ENCODE data around the gene SH3YL1. TPM values are rescaled to one million over a fixed set of nuclear protein-coding genes. Genes with fewer than 3 reads are reported as not detected.

The SH3YL1 gene
- total and polyA plus RNA-seq, 4 donors, result 35.1 to 121 (median 54.3) TPM

DNA sequence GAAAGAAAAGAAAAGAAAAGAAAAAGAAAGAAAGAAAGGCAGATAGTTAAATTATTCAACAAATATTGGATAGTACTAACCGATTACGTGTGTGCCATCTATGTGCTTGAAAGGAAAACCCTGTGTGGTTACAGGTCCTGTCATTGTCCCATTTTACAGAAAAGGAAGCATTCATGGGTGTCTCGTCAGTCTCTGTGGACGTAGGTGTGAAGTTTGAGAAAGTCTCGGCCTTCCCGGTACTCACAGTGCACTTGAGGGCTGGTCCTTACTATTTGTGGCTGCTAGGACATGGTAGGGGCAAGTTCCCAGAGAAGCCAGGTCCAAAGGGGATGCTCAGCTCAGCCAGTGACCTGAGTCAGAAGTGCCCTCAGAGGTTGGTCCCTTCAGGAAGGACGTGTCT lies 19.3 kb downstream of the SH3YL1 start:
- no peak overlapping the region for H3K9ac ChIP-seq (ENCODE audit: insufficient read depth in 1 of 2, low read length in 2 of 2)
- TF ChIP-seq, protein P1, sequence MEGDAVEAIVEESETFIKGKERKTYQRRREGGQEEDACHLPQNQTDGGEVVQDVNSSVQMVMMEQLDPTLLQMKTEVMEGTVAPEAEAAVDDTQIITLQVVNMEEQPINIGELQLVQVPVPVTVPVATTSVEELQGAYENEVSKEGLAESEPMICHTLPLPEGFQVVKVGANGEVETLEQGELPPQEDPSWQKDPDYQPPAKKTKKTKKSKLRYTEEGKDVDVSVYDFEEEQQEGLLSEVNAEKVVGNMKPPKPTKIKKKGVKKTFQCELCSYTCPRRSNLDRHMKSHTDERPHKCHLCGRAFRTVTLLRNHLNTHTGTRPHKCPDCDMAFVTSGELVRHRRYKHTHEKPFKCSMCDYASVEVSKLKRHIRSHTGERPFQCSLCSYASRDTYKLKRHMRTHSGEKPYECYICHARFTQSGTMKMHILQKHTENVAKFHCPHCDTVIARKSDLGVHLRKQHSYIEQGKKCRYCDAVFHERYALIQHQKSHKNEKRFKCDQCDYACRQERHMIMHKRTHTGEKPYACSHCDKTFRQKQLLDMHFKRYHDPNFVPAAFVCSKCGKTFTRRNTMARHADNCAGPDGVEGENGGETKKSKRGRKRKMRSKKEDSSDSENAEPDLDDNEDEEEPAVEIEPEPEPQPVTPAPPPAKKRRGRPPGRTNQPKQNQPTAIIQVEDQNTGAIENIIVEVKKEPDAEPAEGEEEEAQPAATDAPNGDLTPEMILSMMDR (IDR thresholded peaks at IDR 0.05; ENCODE audit: control extremely low read depth, extremely low read depth), result no peak
- no peak overlapping the region for H3K4me3 ChIP-seq
- no peaks in the 10 kb centered on the region for H3K27me3 ChIP-seq (ENCODE audit: control insufficient read depth in 3 of 3, insufficient read depth in 3 of 3, low read length in 2 of 3)
- no peaks in the 10 kb centered on the region for H3K4me1 ChIP-seq (ENCODE audit: control insufficient read depth in 5 of 5, insufficient read depth in 5 of 5, low read length in 5 of 5)
- DNase-seq (no peak), ATAC-seq (ENCODE audit: insufficient read depth, low FRiP score) (no peak)
- peaks cover 15 to 34% (median 24%) of the 10 kb centered on the region in 4 donors for H3K36me3 ChIP-seq (ENCODE audit: control insufficient read depth in 4 of 4, insufficient read depth in 4 of 4, low read length in 4 of 4)
- H3K9me3 ChIP-seq (ENCODE audit: control insufficient read depth in 4 of 4, insufficient read depth in 3 of 4, low read length in 3 of 4), result peaks cover 0 to 2% (median 0%) of the 10 kb centered on the region in 4 donors
- 95 to 97% methylated on average over 7 of the region's 7 CpGs for WGBS, 2 donors
- H3K27ac ChIP-seq (ENCODE audit: low read depth in 1 of 2, low read length in 1 of 2), result no peak overlapping the region

DNA sequence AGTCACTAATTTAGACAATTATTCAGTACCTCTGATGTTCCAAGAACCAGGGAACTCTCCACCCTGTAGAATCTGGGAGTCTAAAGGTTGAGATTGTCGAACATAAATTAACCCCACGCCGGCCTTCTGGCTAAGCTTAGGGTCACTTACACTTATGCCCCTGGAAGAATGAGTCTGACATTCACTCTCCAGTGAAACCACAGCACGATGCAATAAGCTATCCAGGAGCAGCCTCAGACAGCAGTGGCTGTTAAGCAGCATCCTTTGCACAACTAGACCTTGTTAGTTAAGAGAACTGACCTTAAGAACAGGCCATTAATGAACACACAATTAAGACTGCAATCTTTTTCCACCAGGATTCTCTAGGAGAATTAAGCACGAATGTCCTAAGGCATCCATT lies 25.0 kb downstream of the SH3YL1 start:
- DNase-seq (no peak), ATAC-seq (ENCODE audit: insufficient read depth, low FRiP score) (no peak)
- WGBS, 2 donors, result 93 to 94% methylated on average over 5 of the region's 5 CpGs
- Histone ChIP-seq H3K9me3 (ENCODE audit: control insufficient read depth in 4 of 4, insufficient read depth in 3 of 4, low read length in 3 of 4) (peaks cover 0 to 2% (median 0%) of the 10 kb centered on the region in 4 donors), H3K9ac (ENCODE audit: insufficient read depth in 1 of 2, low read length in 2 of 2) (no peak overlapping the region), H3K4me1 (ENCODE audit: control insufficient read depth in 5 of 5, insufficient read depth in 5 of 5, low read length in 5 of 5) (peaks cover 0 to 17% (median 0%) of the 10 kb centered on the region in 5 donors), H3K4me3 (no peak overlapping the region), H3K27me3 (ENCODE audit: control insufficient read depth in 3 of 3, insufficient read depth in 3 of 3, low read length in 2 of 3) (no peaks in the 10 kb centered on the region), H3K36me3 (ENCODE audit: control insufficient read depth in 4 of 4, insufficient read depth in 4 of 4, low read length in 4 of 4) (peaks cover 8 to 16% (median 14%) of the 10 kb centered on the region in 4 donors), H3K27ac (ENCODE audit: low read depth in 1 of 2, low read length in 1 of 2) (no peak overlapping the region)
- TF ChIP-seq, protein P1 (IDR thresholded peaks at IDR 0.05; ENCODE audit: control extremely low read depth, extremely low read depth), result no peak

DNA sequence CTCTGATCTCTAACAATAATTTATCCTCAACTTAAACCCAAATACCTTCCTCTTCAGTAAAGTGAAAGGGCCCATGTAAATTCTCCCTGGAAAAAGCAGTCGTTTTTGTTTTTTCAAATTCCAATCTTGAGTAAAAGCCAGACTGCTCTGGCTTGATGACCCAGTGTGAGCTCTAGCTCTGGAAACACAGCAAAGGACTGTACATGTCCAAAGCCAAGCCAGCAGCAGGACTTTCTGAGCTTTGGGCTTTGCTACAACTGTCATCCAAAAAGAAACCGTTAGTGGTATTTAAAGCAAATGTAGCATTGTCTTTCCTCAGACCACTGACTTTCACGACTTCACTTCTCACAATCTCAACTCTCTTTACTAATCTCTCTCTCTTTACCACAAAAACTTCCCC lies 25.4 kb downstream of the SH3YL1 start:
- peaks cover 4 to 12% (median 11%) of the 10 kb centered on the region in 4 donors for H3K36me3 ChIP-seq (ENCODE audit: control insufficient read depth in 4 of 4, insufficient read depth in 4 of 4, low read length in 4 of 4)
- H3K9ac ChIP-seq (ENCODE audit: insufficient read depth in 1 of 2, low read length in 2 of 2), result no peak overlapping the region
- WGBS, 2 donors, result 70% methylated on average over 3 of the region's 3 CpGs
- H3K27me3 ChIP-seq (ENCODE audit: control insufficient read depth in 3 of 3, insufficient read depth in 3 of 3, low read length in 2 of 3), result no peaks in the 10 kb centered on the region
- DNase-seq (peak in 2 of 3 donors; percentile 66 to 75), ATAC-seq (ENCODE audit: insufficient read depth, low FRiP score) (no peak)
- H3K9me3 ChIP-seq (ENCODE audit: control insufficient read depth in 4 of 4, insufficient read depth in 3 of 4, low read length in 3 of 4), result peaks cover 0 to under 1% (median 0%) of the 10 kb centered on the region in 4 donors
- H3K4me1 ChIP-seq (ENCODE audit: control insufficient read depth in 5 of 5, insufficient read depth in 5 of 5, low read length in 5 of 5), result peaks cover 0 to 17% (median 0%) of the 10 kb centered on the region in 5 donors
- H3K4me3 ChIP-seq, result no peak overlapping the region
- no peak overlapping the region for H3K27ac ChIP-seq (ENCODE audit: low read depth in 1 of 2, low read length in 1 of 2)
- TF ChIP-seq, protein P1 (IDR thresholded peaks at IDR 0.05; ENCODE audit: control extremely low read depth, extremely low read depth), result no peak

DNA sequence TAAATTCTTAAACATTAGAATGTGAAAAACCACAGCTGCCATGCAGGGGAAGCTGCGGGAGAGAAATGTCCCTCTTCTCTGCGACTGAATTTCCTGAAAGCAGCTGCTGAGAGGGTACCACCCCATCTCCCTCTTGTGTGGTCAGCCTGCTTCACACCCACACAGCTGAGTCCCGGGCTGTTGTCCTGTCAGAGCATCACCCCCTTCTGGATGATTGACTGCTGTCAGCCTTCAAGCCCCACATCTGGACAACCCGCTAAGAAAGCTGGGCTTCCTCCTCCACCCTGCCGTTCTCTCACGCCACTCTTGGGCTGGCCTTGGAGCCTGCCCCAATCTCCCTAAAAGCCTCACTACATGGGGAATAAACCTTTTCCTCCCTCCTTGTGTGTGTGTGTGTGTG lies 26.0 kb downstream of the SH3YL1 start:
- Histone ChIP-seq H3K27me3 (ENCODE audit: control insufficient read depth in 3 of 3, insufficient read depth in 3 of 3, low read length in 2 of 3) (no peaks in the 10 kb centered on the region), H3K4me3 (no peak overlapping the region), H3K27ac (ENCODE audit: low read depth in 1 of 2, low read length in 1 of 2) (no peak overlapping the region), H3K9ac (ENCODE audit: insufficient read depth in 1 of 2, low read length in 2 of 2) (no peak overlapping the region), H3K36me3 (ENCODE audit: control insufficient read depth in 4 of 4, insufficient read depth in 4 of 4, low read length in 4 of 4) (peaks cover 2 to 12% (median 7%) of the 10 kb centered on the region in 4 donors), H3K9me3 (ENCODE audit: control insufficient read depth in 4 of 4, insufficient read depth in 3 of 4, low read length in 3 of 4) (no peaks in the 10 kb centered on the region), H3K4me1 (ENCODE audit: control insufficient read depth in 5 of 5, insufficient read depth in 5 of 5, low read length in 5 of 5) (peaks cover 0 to 17% (median 0%) of the 10 kb centered on the region in 5 donors)
- 68% methylated on average over 6 of the region's 6 CpGs for WGBS, 2 donors
- TF ChIP-seq, protein P1 (IDR thresholded peaks at IDR 0.05; ENCODE audit: control extremely low read depth, extremely low read depth), result no peak
- DNase-seq (peak; percentile 17 to 26 (median 20)), ATAC-seq (ENCODE audit: insufficient read depth, low FRiP score) (no peak)

Data from lung (tissue), 12 donors.